ENCODE results near the gene PIP5KL1.

The PIP5KL1 gene

DNA sequence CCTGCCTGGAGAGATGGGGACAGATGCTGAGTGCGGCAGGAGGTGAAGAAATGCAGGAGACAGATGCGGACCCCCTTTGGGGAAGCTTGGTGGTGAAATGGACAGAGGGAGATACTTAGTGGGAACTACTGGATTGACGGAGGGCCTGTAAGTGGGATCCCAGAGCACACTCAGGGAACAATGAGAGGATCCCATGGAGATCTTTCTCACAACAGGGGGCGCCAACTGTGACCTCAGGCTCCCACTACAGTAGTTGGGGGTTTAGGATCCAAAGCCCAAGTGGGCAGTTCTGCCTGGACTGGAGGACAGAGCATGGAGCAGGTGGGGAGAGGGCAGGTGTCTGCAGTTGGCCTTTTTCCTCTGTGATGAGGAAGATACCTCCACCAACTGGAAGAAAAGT, 3.7 kb upstream of the PIP5KL1 start:
- no peak overlapping the region for H3K4me3 ChIP-seq (ENCODE audit: low read depth, low read length)
- no peak for TF ChIP-seq CTCF (IDR thresholded peaks at IDR 0.05; ENCODE audit: insufficient read depth, low read depth, low read length, missing control alignments)
- DNase-seq (ENCODE audit: low read depth) = no peak

DNA sequence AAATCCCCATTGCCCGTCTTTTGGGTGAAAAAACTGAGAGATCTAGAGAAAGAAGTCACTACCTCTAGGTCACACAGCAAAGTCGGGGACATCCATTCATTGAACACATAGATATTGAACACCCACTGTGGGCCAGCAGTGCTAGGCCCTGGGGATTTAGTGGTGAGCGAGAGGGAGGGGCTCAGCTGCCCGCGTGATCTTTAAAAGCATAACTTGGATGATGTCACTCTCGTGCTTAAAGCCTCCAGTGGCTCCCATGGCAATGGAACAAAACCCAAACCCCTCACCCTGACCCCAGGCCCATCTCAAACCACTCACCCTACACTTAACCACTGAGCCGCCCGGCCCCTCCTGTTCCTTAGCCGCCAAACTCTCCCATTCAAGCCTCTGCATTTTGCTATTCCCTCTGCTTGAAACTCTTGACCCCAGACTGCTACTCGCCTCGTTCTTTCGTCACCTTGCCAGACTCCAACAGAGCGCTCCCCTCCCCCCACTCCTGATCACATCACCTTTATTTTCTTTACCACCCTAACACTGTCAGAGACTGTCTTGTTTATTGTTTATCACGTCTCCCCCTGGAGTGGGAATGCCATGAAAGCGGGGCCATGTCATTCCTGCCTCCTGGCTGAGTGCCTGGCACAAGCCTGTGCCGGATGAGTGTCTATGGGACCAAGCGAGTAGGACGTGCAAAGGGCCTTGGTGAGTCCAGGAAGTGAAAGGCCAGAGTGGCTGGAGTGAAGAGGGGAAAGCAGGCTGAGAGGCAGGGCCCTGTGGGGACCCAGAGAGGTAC, 710 bp upstream of the PIP5KL1 start:
- peak; percentile 40 for DNase-seq (ENCODE audit: low read depth)
- peak overlapping the region; percentile 52 for H3K4me3 ChIP-seq (ENCODE audit: low read depth, low read length)
- no peak for TF ChIP-seq CTCF (IDR thresholded peaks at IDR 0.05; ENCODE audit: insufficient read depth, low read depth, low read length, missing control alignments)

DNA sequence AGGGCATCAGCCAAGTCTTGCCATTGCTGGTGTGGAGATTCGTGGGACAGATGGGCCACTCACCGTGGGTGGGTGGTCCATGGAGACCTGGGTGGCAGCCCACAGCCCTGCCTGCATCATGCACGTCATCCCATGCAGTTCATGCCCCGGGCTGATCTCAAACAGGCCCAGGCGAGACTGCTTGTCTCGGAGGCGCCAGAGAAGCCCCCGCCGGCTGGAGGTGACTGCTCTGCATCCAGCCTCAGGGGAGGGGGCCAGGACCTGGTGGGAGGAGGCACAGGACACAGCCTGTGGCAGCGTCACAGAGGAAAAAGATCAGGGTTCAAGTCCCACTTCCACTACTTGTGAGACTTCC, 975 bp downstream of the PIP5KL1 start:
- no peak overlapping the region for H3K4me3 ChIP-seq (ENCODE audit: low read depth, low read length)
- no peak for TF ChIP-seq CTCF (IDR thresholded peaks at IDR 0.05; ENCODE audit: insufficient read depth, low read depth, low read length, missing control alignments)
- no peak for DNase-seq (ENCODE audit: low read depth)

DNA sequence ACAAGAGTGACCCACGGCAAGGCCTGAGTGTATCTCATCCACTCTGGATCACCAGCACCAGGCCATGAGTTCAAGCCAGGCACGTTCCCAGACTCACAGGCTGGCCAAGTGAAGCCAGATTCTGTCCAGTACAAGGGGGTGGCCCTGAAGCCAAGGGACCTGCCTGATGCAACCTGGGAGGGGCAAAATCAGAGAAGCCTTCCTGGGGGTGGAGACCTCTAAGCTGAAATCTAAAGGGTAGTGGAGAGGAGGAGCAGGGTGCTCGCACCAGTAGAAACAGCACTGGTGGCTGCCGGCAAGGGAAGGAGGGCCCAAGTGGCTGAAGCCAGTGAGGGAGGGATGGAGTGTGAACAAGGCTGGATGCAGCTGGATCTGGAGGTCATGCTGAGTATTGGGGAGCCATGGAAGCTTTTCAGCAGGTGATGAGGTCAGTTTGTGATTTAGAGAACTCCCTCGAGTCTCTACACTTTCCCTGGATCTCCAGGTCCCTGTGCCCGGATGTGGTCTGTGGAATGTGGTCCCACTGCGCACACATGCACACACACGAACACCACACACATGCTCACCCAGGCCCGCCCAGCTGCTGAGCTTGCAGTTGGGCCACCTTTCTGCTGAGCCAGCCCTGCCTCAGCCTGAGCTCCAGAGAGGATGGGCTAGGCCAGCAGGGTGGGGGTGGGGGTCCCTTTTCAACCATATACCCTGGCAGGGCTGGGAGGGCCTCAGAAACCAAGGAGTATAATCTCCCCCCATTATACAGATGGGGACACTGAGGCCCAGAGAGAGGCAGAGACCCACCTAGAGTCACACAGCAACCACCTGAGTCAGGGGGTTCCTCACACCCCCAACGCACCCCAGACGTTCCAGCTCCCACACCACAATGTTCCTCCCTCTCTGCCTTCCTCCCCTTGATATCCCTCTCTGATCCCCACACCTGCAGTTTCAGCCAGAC, 1.6 kb downstream of the PIP5KL1 start:
- TF ChIP-seq CTCF (IDR thresholded peaks at IDR 0.05; ENCODE audit: insufficient read depth, low read depth, low read length, missing control alignments) = no peak
- no peak overlapping the region for H3K4me3 ChIP-seq (ENCODE audit: low read depth, low read length)
- no peak for DNase-seq (ENCODE audit: low read depth)

DNA sequence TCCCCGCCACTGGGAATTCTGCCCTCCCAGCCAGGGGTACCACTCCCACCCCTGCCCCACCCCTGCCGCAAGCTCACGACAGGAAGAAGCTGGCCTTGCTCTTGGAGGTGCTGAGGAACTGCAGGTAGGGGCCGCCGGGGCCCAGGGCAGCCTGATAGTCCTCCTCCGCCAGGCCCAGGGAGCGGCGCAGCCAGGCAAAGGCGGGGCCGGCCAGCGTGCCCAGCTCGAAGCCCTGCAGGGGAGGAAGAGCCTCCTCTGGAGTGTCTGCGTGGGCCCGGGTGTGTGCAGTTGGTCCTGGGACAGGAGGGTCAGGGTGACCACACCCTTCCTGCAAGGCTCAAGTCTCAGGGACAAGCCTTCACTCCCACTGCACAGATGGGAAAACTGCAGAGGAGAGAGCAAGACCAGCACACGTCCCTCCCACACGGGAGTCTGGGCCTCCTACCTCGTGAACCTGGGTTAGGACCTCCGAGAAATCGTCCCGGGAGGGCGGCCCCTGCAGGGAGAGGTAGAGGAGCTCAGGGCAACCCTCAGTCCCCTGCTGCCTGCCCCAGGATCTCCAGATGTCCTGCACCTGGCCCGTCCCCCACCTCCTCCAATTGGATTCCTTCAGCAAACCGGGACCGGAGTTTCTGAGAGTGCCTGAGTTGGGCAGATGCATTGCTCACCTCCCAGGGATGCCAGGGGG, 2.4 kb downstream of the PIP5KL1 start:
- DNase-seq (ENCODE audit: low read depth) = no peak
- TF ChIP-seq CTCF (IDR thresholded peaks at IDR 0.05; ENCODE audit: insufficient read depth, low read depth, low read length, missing control alignments) = no peak
- H3K4me3 ChIP-seq (ENCODE audit: low read depth, low read length) = no peak overlapping the region

DNA sequence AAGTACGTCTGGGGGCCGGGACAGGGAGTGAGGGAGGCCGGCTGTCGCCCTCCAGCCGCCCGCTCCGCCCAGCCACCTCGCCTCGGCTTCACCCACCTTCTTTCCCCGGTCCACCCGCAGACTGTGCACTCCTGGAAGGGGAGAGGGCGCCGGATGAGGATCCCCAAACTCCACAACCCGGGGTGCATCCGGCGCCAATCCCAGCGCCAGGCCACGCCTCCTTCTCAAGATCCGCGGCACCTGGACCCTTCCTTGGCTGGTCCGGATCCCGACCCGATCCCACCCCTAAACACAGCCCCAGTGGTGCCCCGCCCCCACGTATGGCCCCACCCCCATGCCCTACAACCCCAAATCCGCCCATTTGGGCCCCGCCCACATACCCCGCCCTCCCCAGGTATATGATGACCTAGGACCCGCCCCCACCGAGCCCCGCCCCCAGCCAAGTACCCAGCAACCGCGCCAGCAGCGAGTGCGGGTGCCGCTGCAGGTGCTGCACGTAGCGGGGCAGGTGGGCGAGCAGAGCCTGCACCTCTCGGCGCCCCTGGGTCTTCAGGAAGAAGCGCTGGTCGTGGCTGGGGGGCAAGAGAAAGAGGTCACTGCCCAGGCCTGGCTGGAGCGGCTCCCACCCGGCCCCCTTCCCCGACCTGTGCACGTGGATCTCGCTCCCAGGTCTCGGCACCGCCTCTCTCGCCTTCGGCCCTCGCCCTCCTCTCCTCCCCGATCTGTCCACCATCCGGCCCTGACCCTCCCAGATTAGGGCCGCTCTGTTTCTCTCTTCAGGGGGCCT, 3.2 kb downstream of the PIP5KL1 start:
- peak overlapping the region; percentile 30 for H3K4me3 ChIP-seq (ENCODE audit: low read depth, low read length)

More for the DNA sequence above, 3.2 kb downstream of the PIP5KL1 start:
- peak; percentile 55 for DNase-seq (ENCODE audit: low read depth)
- no peak for TF ChIP-seq CTCF (IDR thresholded peaks at IDR 0.05; ENCODE audit: insufficient read depth, low read depth, low read length, missing control alignments)
